ENCODE data around the gene POLR1G. TPM values are rescaled to one million over a fixed set of nuclear protein-coding genes. Genes with fewer than 3 reads are reported as not detected.

Gene POLR1G
- total RNA-seq, 1 donor from 2014 or later = 4.4 TPM

- no peak for TF ChIP-seq CTCF (IDR thresholded peaks at IDR 0.05; ENCODE audit: unreplicated experiment)
- H3K36me3 Mint-ChIP-seq (ENCODE audit: low read depth, unreplicated experiment) = no peaks in the 10 kb centered on the region
- H3K4me1 Mint-ChIP-seq (ENCODE audit: unreplicated experiment) = no peaks in the 10 kb centered on the region
- peak overlapping the region; percentile 34 for H3K4me3 Mint-ChIP-seq (ENCODE audit: unreplicated experiment)
- no peak for DNase-seq (ENCODE audit: low spot score)
- H3K27ac Mint-ChIP-seq (ENCODE audit: unreplicated experiment) = no peak overlapping the region
- peaks cover 3% of the 10 kb centered on the region for H3K27me3 Mint-ChIP-seq (ENCODE audit: unreplicated experiment)
- H3K9me3 Mint-ChIP-seq (ENCODE audit: unreplicated experiment) = no peaks in the 10 kb centered on the region
Observed at GRCh38 chr19:45368737-45369340, 37.6 kb upstream of the POLR1G start.

GRCh38 chr19:45370410-45371204 lies 35.8 kb upstream of the POLR1G start, which contains the start of gene ERCC2:
Gene ERCC2, minus strand, starts transcription at chr19:45370573. Its CDS starts 33 bp downstream, at chr19:45370540.
- peaks cover 3% of the 10 kb centered on the region for H3K27me3 Mint-ChIP-seq (ENCODE audit: unreplicated experiment)
- peak within 1 kb of the TSS; percentile 91 for H3K4me3 Mint-ChIP-seq (ENCODE audit: unreplicated experiment)
- peak within 1 kb of the TSS; percentile 94 for H3K27ac Mint-ChIP-seq (ENCODE audit: unreplicated experiment)
- DNase-seq (ENCODE audit: low spot score) = peak; percentile 100
- no peaks in the 10 kb centered on the region for H3K9me3 Mint-ChIP-seq (ENCODE audit: unreplicated experiment)
- no peak for TF ChIP-seq CTCF (IDR thresholded peaks at IDR 0.05; ENCODE audit: unreplicated experiment)
- no peaks in the 10 kb centered on the region for H3K4me1 Mint-ChIP-seq (ENCODE audit: unreplicated experiment)
- no peaks in the 10 kb centered on the region for H3K36me3 Mint-ChIP-seq (ENCODE audit: low read depth, unreplicated experiment)

GRCh38 chr19:45376045-45376724 lies 30.3 kb upstream of the POLR1G start:
- Mint-ChIP-seq H3K27ac (ENCODE audit: unreplicated experiment) (no peak overlapping the region), H3K9me3 (ENCODE audit: unreplicated experiment) (no peaks in the 10 kb centered on the region), H3K36me3 (ENCODE audit: low read depth, unreplicated experiment) (no peaks in the 10 kb centered on the region), H3K27me3 (ENCODE audit: unreplicated experiment) (no peaks in the 10 kb centered on the region), H3K4me1 (ENCODE audit: unreplicated experiment) (no peaks in the 10 kb centered on the region), H3K4me3 (ENCODE audit: unreplicated experiment) (no peak overlapping the region)
- TF ChIP-seq CTCF (IDR thresholded peaks at IDR 0.05; ENCODE audit: unreplicated experiment) = no peak
- DNase-seq (ENCODE audit: low spot score) = no peak

GRCh38 chr19:45380107-45380506 lies 26.3 kb upstream of the POLR1G start:
- no peak for TF ChIP-seq CTCF (IDR thresholded peaks at IDR 0.05; ENCODE audit: unreplicated experiment)
- Mint-ChIP-seq H3K4me3 (ENCODE audit: unreplicated experiment) (no peak overlapping the region), H3K27ac (ENCODE audit: unreplicated experiment) (no peak overlapping the region), H3K4me1 (ENCODE audit: unreplicated experiment) (no peaks in the 10 kb centered on the region), H3K36me3 (ENCODE audit: low read depth, unreplicated experiment) (no peaks in the 10 kb centered on the region), H3K9me3 (ENCODE audit: unreplicated experiment) (no peaks in the 10 kb centered on the region), H3K27me3 (ENCODE audit: unreplicated experiment) (peaks cover 6% of the 10 kb centered on the region)
- no peak for DNase-seq (ENCODE audit: low spot score)

All from endothelial cell (in vitro differentiated cells).